Gastroesophageal sphincter (tissue), 4 donors: ENCODE measurements around the gene FHL1. TPM values are rescaled to one million over a fixed set of nuclear protein-coding genes. Genes with fewer than 3 reads are reported as not detected.

Experiments
- ATAC-seq: fragments of 150-250 bp; one replicate; pipeline ENCODE4 v1.9.1; 2016; ENCODE audit warnings: mild to moderate bottlenecking, moderate library complexity
- H3K27ac ChIP-seq, 4 donors: fragments of 200-600 bp; sonication (generic) in 3 of 4; 1 replicate in 3 of 4; 2 replicates in 1 of 4; pipeline ENCODE4 v1.5.1; 2016 to 2019
- H3K27me3 ChIP-seq: fragments of 200-600 bp; sonication (generic); one replicate; pipeline ENCODE4 v1.5.1; 2019
- H3K36me3 ChIP-seq, 2 donors: fragments of 200-600 bp; sonication (generic); one replicate each; pipeline ENCODE4 v1.5.1; 2019; ENCODE audit warnings: control low read depth in 1 of 2
- H3K4me1 ChIP-seq, 3 donors: fragments of 200-600 bp; sonication (generic); 1 replicate in 2 of 3; 2 replicates in 1 of 3; pipeline ENCODE4 v1.5.1; 2016 to 2019; ENCODE audit warnings: control low read depth in 2 of 3
- H3K4me3 ChIP-seq, 2 donors: fragments of 200-600 bp; sonication (generic); one replicate each; pipeline ENCODE4 v1.5.1; 2019; ENCODE audit warnings: mild to moderate bottlenecking in 1 of 2, moderate library complexity in 1 of 2
- H3K9me3 ChIP-seq, 3 donors: fragments of 200-600 bp; sonication (generic); one replicate each; pipeline ENCODE4 v1.5.1; 2017 to 2019; ENCODE audit warnings: control low read depth in 2 of 3
- CTCF ChIP-seq, 4 experiments: fragments of 200-600 bp in 2 of 4; fragments of 450-650 bp in 2 of 4; sonication (generic) in 1 of 4; IDR thresholded peaks; one replicate each; pipeline ENCODE4 v1.5.1; 2017 to 2019; ENCODE audit warnings: antibody characterized with exemption in 4 of 4, mild to moderate bottlenecking in 2 of 4, moderate library complexity in 2 of 4
- EP300 ChIP-seq: sonication (generic); formaldehyde crosslinking; IDR thresholded peaks from one replicate; pipeline ENCODE4 v1.6.1; 2017; ENCODE audit warnings: antibody characterized with exemption, mild to moderate bottlenecking
- POLR2A ChIP-seq, 2 donors: fragments of 450-650 bp; IDR thresholded peaks; one replicate each; pipeline ENCODE4 v1.6.1; 2017; ENCODE audit warnings: antibody characterized with exemption in 2 of 2, mild to moderate bottlenecking in 2 of 2, moderate library complexity in 1 of 2
- POLR2AphosphoS5 ChIP-seq: sonication (generic); formaldehyde crosslinking; IDR thresholded peaks from one replicate; pipeline ENCODE4 v1.6.1; 2017; ENCODE audit warnings: antibody characterized with exemption
- WGBS, 2 donors: methylation state at CpG; one replicate each; pipeline ENCODE4 v1.1.5; 2018; ENCODE audit warnings: low coverage in 1 of 2; 5-methylcytosine and 5-hydroxymethylcytosine counted together
- total RNA-seq, 4 donors: library from RNA; depleted of rRNA; stranded (reverse); fragments of >200 nt; gene quantifications; one replicate each; pipeline ENCODE4 v1.1.0, GENCODE V29; 2016

The FHL1 gene
- total RNA-seq, 4 donors from 2014 or later: 2,495 to 4,363 (median 3,004) TPM

DNA sequence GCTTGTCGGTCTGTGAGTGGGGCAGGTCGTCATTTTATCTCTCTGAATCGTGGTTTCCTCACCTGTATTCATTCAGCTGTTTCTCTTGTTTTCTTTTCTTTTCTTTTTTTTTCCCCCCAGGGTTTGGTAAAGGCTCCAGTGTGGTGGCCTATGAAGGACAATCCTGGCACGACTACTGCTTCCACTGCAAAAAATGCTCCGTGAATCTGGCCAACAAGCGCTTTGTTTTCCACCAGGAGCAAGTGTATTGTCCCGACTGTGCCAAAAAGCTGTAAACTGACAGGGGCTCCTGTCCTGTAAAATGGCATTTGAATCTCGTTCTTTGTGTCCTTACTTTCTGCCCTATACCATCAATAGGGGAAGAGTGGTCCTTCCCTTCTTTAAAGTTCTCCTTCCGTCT lies 62.4 kb downstream of the FHL1 start:
- peak overlapping the region in 1 of 2 donors; percentile 50 for H3K4me3 ChIP-seq
- no peaks in the 10 kb centered on the region for H3K27me3 ChIP-seq
- no peaks in the 10 kb centered on the region for H3K9me3 ChIP-seq
- H3K36me3 ChIP-seq: peaks cover 0 to 44% of the 10 kb centered on the region in 2 donors
- no peak for ATAC-seq
- peak overlapping the region; percentile 92 to 96 (median 94) for H3K27ac ChIP-seq
- no peak for TF ChIP-seq EP300
- TF ChIP-seq CTCF (IDR thresholded peaks at IDR 0.05): no peak
- TF ChIP-seq POLR2AphosphoS5: peak; percentile 25
- TF ChIP-seq POLR2A (IDR thresholded peaks at IDR 0.05): no peak
- peaks cover 0 to 62% (median 24%) of the 10 kb centered on the region in 3 donors for H3K4me1 ChIP-seq
- 18 to 22% methylated on average over 2 to 5 of the region's 9 CpGs for WGBS, 2 donors

- Histone ChIP-seq H3K27me3 (no peaks in the 10 kb centered on the region), H3K4me3 (no peak overlapping the region), H3K4me1 (peaks cover 0 to 57% (median 22%) of the 10 kb centered on the region in 3 donors), H3K36me3 (peaks cover 0 to 44% of the 10 kb centered on the region in 2 donors), H3K27ac (peak overlapping the region; percentile 92 to 96 (median 94)), H3K9me3 (no peaks in the 10 kb centered on the region)
- no peak for ATAC-seq
- WGBS, 2 donors: 47% methylated on average over 5 of the region's 7 CpGs; no CpG with 5 or more reads in 1 of the 2 donors
- peak; percentile 34 for TF ChIP-seq POLR2AphosphoS5
- no peak for TF ChIP-seq CTCF (IDR thresholded peaks at IDR 0.05)
These were observed 62.9 kb downstream of the FHL1 start for GRCh38 chrX:136210243-136210642.

DNA sequence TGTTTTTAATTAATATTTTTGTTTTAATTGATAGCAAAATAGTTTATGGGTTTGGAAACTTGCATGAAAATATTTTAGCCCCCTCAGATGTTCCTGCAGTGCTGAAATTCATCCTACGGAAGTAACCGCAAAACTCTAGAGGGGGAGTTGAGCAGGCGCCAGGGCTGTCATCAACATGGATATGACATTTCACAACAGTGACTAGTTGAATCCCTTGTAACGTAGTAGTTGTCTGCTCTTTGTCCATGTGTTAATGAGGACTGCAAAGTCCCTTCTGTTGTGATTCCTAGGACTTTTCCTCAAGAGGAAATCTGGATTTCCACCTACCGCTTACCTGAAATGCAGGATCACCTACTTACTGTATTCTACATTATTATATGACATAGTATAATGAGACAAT lies 63.5 kb downstream of the FHL1 start:
- 41 to 67% methylated on average over 2 to 3 of the region's 5 CpGs for WGBS, 2 donors
- peak overlapping the region; percentile 92 to 96 (median 94) for H3K27ac ChIP-seq
- H3K4me1 ChIP-seq: peaks cover 0 to 51% (median 18%) of the 10 kb centered on the region in 3 donors
- ATAC-seq: no peak
- TF ChIP-seq POLR2A (IDR thresholded peaks at IDR 0.05): no peak
- no peak for TF ChIP-seq CTCF (IDR thresholded peaks at IDR 0.05)
- TF ChIP-seq POLR2AphosphoS5: no peak
- TF ChIP-seq EP300: no peak
- no peaks in the 10 kb centered on the region for H3K27me3 ChIP-seq
- H3K36me3 ChIP-seq: peaks cover 0 to 44% of the 10 kb centered on the region in 2 donors
- no peaks in the 10 kb centered on the region for H3K9me3 ChIP-seq
- no peak overlapping the region for H3K4me3 ChIP-seq

DNA sequence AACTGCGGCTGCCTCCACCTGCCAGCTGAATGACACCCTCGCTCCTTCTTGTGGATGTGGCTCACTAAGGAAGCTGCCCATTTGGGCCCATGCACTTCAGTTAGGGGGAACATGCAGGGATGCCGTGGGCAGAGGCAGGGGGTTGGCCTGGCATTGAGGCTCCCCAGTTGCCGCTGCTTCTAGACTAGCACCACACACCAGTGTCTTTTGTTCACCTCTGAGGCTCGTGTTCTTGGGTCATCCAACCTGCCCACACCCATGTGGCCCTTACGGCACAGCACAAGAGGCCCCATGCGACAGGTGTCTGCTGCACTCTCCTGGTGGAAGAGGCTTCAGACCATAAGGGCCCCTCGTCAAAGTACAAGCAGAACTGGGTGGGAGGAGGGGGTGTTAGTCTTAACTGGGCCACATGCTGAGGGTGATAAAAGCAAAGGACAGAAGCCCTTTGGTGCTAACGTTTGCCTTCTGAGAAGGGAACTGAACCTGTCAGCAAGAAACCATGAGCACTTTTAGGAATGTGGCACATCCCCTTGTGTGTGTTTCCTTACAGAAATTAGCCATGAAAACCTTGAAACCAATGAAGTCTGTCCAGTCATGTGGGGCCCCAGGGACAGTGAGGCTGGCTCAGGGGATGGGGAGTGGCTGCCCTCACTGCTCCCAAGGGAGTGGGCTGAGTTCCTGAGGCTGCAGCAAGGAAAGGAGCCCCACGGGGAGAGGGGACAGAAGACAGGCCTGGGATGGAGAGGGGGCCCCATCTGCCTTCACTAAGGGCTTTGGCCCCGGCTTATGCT lies 64.6 kb downstream of the FHL1 start:
- Histone ChIP-seq H3K27ac (peak overlapping the region; percentile 92 to 96 (median 94)), H3K9me3 (no peaks in the 10 kb centered on the region), H3K36me3 (peaks cover 0 to 35% of the 10 kb centered on the region in 2 donors), H3K4me3 (no peak overlapping the region), H3K4me1 (peaks cover 0 to 40% (median 9%) of the 10 kb centered on the region in 3 donors), H3K27me3 (no peaks in the 10 kb centered on the region)
- TF ChIP-seq POLR2A (IDR thresholded peaks at IDR 0.05) (peak; percentile 11 to 15), EP300 (no peak), POLR2AphosphoS5 (peak; percentile 57), CTCF (IDR thresholded peaks at IDR 0.05) (no peak)
- peak; percentile 37 for ATAC-seq
- WGBS, 2 donors: 26 to 49% methylated on average over 3 of the region's 11 CpGs
